Activated CD8-positive, alpha-beta T cell treated with anti-CD3 and anti-CD28 coated beads for 36 hours (primary cell): ENCODE results near the gene WASF3. TPM values are rescaled to one million over a fixed set of nuclear protein-coding genes. Genes with fewer than 3 reads are reported as not detected.
A peak's percentile ranks its signal among the peaks of the same experiment; 100 is the strongest.

ENCODE experiments used
- ATAC-seq: fragments of 200-7000 bp; cut with Tn5 transposase; one replicate; pipeline ENCODE4 v1.10.0; 2021; ENCODE audit warnings: mild to moderate bottlenecking, moderate library complexity
- CTCF ChIA-PET: fragments of 350-600 bp; sonication (Branson Sonifier 250); formaldehyde crosslinking; loops from one replicate; lab custom pipeline; 2021; ENCODE audit warnings: antibody characterized with exemption; lab: Charles Lee
- POLR2A ChIA-PET: fragments of 350-600 bp; sonication (Branson Sonifier 250); formaldehyde crosslinking; loops from one replicate; lab custom pipeline; 2021; ENCODE audit warnings: antibody characterized with exemption; lab: Charles Lee
- DNase-seq: peaks from one replicate; pipeline ENCODE4 v3.0.0-alpha.2; 2020
- H3K27ac Mint-ChIP-seq: one replicate; pipeline ENCODE4 v1.8.0; 2021; ENCODE audit warnings: mild to moderate bottlenecking, mixed read lengths
- H3K27me3 Mint-ChIP-seq: one replicate; pipeline ENCODE4 v1.8.0; 2021; ENCODE audit warnings: mixed read lengths
- H3K36me3 Mint-ChIP-seq: one replicate; pipeline ENCODE4 v1.8.0; 2021; ENCODE audit warnings: low read depth, mixed read lengths
- H3K4me1 Mint-ChIP-seq: one replicate; pipeline ENCODE4 v1.8.0; 2021; ENCODE audit warnings: low read depth, mixed read lengths
- H3K4me3 Mint-ChIP-seq: one replicate; pipeline ENCODE4 v1.8.0; 2021; ENCODE audit warnings: mild to moderate bottlenecking, moderate library complexity, mixed read lengths
- H3K9me3 Mint-ChIP-seq: one replicate; pipeline ENCODE4 v1.8.0; 2021; ENCODE audit warnings: mixed read lengths
- intact Hi-C: fragments of 100-400 bp; cut with micrococcal nuclease; formaldehyde crosslinking; loops from one replicate; pipeline ENCODE4 v1.10.0; 2022
- total RNA-seq, 2 experiments: library from RNA; stranded (reverse); gene quantifications; one replicate each; pipeline ENCODE4 v1.2.3, GENCODE V29; 2021
- TF ChIP-seq, protein P1 (sequence below): fragments of 200-600 bp; IDR thresholded peaks from one replicate; pipeline ENCODE4 v1.8.0; 2022; ENCODE audit warnings: antibody characterized with exemption, mild to moderate bottlenecking

The WASF3 gene
- total RNA-seq, 2 experiments from 2014 or later, result 0.07 to 0.09 TPM

DNA sequence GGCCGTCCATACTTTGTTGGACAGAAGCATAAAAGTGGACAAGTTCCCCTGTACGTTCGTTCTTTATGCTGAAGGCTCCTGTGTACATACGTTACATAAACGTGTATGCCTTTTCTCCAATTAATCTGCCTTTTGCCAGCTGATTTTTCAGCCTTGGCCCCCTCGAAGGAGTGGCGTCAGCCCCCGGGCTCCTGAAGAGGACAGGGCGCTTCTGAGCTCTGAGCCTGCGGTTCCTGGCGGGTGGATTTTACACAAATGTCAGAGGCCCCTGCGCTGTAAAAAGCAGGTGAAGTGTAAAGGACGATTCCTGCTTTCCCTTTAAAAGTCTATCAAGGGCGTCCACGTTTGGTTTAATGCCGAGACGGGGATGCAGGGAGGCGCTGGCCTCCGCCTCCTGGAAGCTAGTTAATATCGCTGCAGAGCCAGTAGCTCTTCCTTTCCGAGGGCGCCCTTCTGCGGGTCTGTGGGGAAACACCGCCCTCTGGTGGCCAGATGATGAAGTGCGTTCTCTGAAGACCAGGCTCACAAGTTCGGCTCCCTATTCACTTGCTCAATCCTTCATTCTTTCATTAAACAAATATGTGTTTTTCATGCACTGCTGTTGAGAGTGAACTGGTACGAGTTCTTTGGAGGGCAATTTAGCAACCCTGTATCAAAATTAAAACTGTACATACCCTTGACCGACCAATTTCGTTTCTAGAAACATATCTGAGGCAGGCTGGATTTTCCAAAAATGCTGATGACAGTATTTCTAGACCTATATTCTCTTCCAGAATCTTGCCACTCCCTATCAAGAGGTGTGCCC is 141.1 kb downstream of the WASF3 start:
- H3K9me3 Mint-ChIP-seq, result no peaks in the 10 kb centered on the region
- H3K27ac Mint-ChIP-seq, result no peak overlapping the region
- ATAC-seq (peak; percentile 79), DNase-seq (peak; percentile 87)
- ChIA-PET CTCF (interaction anchor here (0.6 to 4.9 kb wide), 71 partner anchors 9 to 565 kb away, joined by 3 to 110 read pairs (median 4); no protein-coding TSS in a partner anchor), POLR2A (interaction anchor here (0.9 kb wide), 1 partner anchor 513 kb away, joined by 8 read pairs; no protein-coding TSS in a partner anchor)
- intact Hi-C loops, result loop anchor here (2.0 kb wide), 1 partner anchor 512 kb away; no protein-coding TSS in a partner anchor
- peaks cover 2% of the 10 kb centered on the region for H3K27me3 Mint-ChIP-seq
- no peaks in the 10 kb centered on the region for H3K36me3 Mint-ChIP-seq
- TF ChIP-seq, protein P1, sequence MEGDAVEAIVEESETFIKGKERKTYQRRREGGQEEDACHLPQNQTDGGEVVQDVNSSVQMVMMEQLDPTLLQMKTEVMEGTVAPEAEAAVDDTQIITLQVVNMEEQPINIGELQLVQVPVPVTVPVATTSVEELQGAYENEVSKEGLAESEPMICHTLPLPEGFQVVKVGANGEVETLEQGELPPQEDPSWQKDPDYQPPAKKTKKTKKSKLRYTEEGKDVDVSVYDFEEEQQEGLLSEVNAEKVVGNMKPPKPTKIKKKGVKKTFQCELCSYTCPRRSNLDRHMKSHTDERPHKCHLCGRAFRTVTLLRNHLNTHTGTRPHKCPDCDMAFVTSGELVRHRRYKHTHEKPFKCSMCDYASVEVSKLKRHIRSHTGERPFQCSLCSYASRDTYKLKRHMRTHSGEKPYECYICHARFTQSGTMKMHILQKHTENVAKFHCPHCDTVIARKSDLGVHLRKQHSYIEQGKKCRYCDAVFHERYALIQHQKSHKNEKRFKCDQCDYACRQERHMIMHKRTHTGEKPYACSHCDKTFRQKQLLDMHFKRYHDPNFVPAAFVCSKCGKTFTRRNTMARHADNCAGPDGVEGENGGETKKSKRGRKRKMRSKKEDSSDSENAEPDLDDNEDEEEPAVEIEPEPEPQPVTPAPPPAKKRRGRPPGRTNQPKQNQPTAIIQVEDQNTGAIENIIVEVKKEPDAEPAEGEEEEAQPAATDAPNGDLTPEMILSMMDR, result peak; percentile 90
- H3K4me3 Mint-ChIP-seq, result no peak overlapping the region
- no peaks in the 10 kb centered on the region for H3K4me1 Mint-ChIP-seq

DNA sequence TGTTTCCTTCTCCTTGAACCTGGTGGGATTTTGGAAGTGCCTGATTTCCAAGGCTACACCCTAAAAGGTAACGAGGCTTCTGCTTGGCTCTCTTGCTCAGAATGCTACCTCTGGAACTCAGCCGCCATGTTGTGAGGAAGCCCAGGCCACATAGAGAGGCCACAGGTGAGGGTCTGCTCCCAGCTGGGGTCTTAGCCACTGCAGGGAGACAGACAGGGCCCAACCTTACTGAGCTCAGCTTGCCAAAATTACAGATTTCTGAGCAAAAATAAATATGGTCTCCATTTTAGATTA is 141.7 kb downstream of the WASF3 start:
- Mint-ChIP-seq H3K27ac (no peak overlapping the region), H3K27me3 (peaks cover 2% of the 10 kb centered on the region), H3K4me1 (no peaks in the 10 kb centered on the region), H3K36me3 (no peaks in the 10 kb centered on the region), H3K4me3 (no peak overlapping the region), H3K9me3 (no peaks in the 10 kb centered on the region)
- TF ChIP-seq, protein P1, result no peak
- intact Hi-C loops, result loop anchor here (2.0 kb wide), 1 partner anchor 512 kb away; no protein-coding TSS in a partner anchor
- POLR2A ChIA-PET, result no interaction called here
- no peak for DNase-seq
- CTCF ChIA-PET, result interaction anchor here (0.9 to 4.9 kb wide), 26 partner anchors 9 to 514 kb away, joined by 3 to 110 read pairs (median 6); no protein-coding TSS in a partner anchor
- no peak for ATAC-seq

- no peak overlapping the region for H3K4me3 Mint-ChIP-seq
- CTCF ChIA-PET, result interaction anchor here (3.4 to 6.1 kb wide), 2 partner anchors 13 to 167 kb away, joined by 26 to 38 read pairs; no protein-coding TSS in a partner anchor
- ATAC-seq (no peak), DNase-seq (no peak)
- H3K9me3 Mint-ChIP-seq, result no peaks in the 10 kb centered on the region
- no peaks in the 10 kb centered on the region for H3K36me3 Mint-ChIP-seq
- no peak overlapping the region for H3K27ac Mint-ChIP-seq
- intact Hi-C loops, result loop anchor here (5.0 kb wide), 2 partner anchors 167 to 227 kb away; no protein-coding TSS in a partner anchor
- TF ChIP-seq, protein P1, result no peak
- no peaks in the 10 kb centered on the region for H3K4me1 Mint-ChIP-seq
- H3K27me3 Mint-ChIP-seq, result no peaks in the 10 kb centered on the region
- POLR2A ChIA-PET, result no interaction called here
Measured at GRCh38 chr13:26705536-26705935, 148.1 kb downstream of the WASF3 start.

GRCh38 chr13:26706381-26706780 is 148.9 kb downstream of the WASF3 start:
- intact Hi-C loops, result loop anchor here (5.0 kb wide), 2 partner anchors 166 to 226 kb away; no protein-coding TSS in a partner anchor
- no peak overlapping the region for H3K27ac Mint-ChIP-seq

More at GRCh38 chr13:26706381-26706780, 148.9 kb downstream of the WASF3 start:
- H3K4me3 Mint-ChIP-seq, result no peak overlapping the region
- no peak for DNase-seq
- CTCF ChIA-PET, result interaction anchor here (0.7 to 6.1 kb wide), 7 partner anchors 8 to 224 kb away, joined by 3 to 38 read pairs (median 4); no protein-coding TSS in a partner anchor
- no peaks in the 10 kb centered on the region for H3K9me3 Mint-ChIP-seq
- TF ChIP-seq, protein P1, result no peak
- ATAC-seq, result no peak
- H3K27me3 Mint-ChIP-seq, result no peaks in the 10 kb centered on the region
- H3K36me3 Mint-ChIP-seq, result no peaks in the 10 kb centered on the region
- peaks cover 6% of the 10 kb centered on the region for H3K4me1 Mint-ChIP-seq
- POLR2A ChIA-PET, result no interaction called here
